Measurements from ENCODE around the gene SLC29A1. TPM values are rescaled to one million over a fixed set of nuclear protein-coding genes. Genes with fewer than 3 reads are reported as not detected.

SLC29A1 gene
- total RNA-seq, 2 experiments from 2014 or later: 32.7 to 33.4 TPM

DNA sequence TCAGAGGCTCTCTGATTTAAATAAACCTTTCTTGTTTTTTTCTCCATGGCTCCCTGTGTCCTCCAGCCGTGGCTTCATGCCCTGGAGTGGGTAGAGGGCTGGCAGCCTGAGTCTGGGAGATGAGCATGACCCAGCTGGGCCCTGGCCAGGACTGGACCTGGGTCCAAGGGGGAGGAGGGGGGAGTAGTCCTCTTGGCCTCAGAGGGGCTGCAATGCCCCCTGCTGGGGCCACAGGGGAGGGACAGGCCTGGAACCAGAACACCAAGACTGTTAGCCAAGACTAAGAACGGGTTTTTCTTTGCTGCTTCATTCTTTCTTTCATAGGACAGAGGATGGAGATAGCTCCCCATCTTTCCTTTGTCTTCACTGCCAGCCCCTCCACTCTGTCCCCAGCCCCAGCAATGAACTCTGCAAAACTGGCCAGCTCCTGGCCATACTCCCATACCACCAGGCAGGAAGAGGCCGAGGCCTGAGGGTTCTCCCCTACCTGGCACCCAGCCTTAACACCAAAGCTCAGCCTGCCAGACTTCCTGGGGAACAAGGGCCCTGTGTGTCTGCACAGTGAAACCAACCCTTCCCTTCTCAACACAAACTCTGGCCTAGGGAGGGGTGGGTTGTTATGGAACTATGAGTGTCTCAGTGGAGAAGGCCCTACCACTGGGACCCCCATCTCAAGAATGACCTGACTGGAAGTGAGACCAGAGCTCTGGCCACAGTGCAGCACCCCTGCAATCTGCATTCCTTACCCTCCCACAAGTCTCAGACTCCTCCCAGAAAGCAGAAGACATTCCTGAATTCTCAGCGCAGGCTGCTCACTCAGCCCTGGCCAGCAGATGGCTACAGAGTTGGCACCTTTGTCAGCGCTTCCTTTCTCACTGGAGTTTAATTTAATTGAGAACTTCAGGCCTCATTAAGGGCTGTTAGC lies 11.0 kb downstream of the SLC29A1 start:
- CTCF ChIA-PET: interaction anchor here (0.8 to 6.0 kb wide), 9 partner anchors 9 to 138 kb away, joined by 3 to 77 read pairs (median 4); partner anchors contain the start of gene SLC29A1
- H3K27me3 Mint-ChIP-seq (ENCODE audit: low read depth): no peaks in the 10 kb centered on the region
- peaks cover 27% of the 10 kb centered on the region for H3K36me3 Mint-ChIP-seq (ENCODE audit: low read depth)
- H3K4me3 Mint-ChIP-seq: no peak overlapping the region
- no peaks in the 10 kb centered on the region for H3K9me3 Mint-ChIP-seq
- H3K27ac Mint-ChIP-seq: no peak overlapping the region
- DNase-seq: peak; percentile 25
- H3K4me1 Mint-ChIP-seq (ENCODE audit: low read depth): peaks cover 13% of the 10 kb centered on the region
- intact Hi-C loops (cut with micrococcal nuclease): loop anchor here (5.0 kb wide), 1 partner anchor 137 kb away; no protein-coding TSS in a partner anchor

- Mint-ChIP-seq H3K36me3 (ENCODE audit: low read depth) (peaks cover 23% of the 10 kb centered on the region), H3K4me1 (ENCODE audit: low read depth) (peaks cover 13% of the 10 kb centered on the region), H3K9me3 (no peaks in the 10 kb centered on the region), H3K4me3 (no peak overlapping the region), H3K27ac (no peak overlapping the region), H3K27me3 (ENCODE audit: low read depth) (no peaks in the 10 kb centered on the region)
- intact Hi-C loops (cut with micrococcal nuclease): loop anchor here (5.0 kb wide), 1 partner anchor 138 kb away; no protein-coding TSS in a partner anchor
- CTCF ChIA-PET: interaction anchor here (0.6 to 6.0 kb wide), 11 partner anchors 10 to 139 kb away, joined by 3 to 77 read pairs (median 4); partner anchors contain the start of gene SLC29A1
- no peak for DNase-seq
These were observed 11.9 kb downstream of the SLC29A1 start for GRCh38 chr6:44235269-44235668.

- no peak overlapping the region for H3K4me3 Mint-ChIP-seq
- no peak overlapping the region for H3K27ac Mint-ChIP-seq
- DNase-seq: no peak
- H3K27me3 Mint-ChIP-seq (ENCODE audit: low read depth): no peaks in the 10 kb centered on the region
- H3K36me3 Mint-ChIP-seq (ENCODE audit: low read depth): peaks cover 17% of the 10 kb centered on the region
- CTCF ChIA-PET: interaction anchor here (0.6 to 6.0 kb wide), 14 partner anchors 8 to 150 kb away, joined by 3 to 77 read pairs (median 4); partner anchors contain the start of gene SLC29A1
- H3K9me3 Mint-ChIP-seq: no peaks in the 10 kb centered on the region
- intact Hi-C loops (cut with micrococcal nuclease): loop anchor here (5.0 kb wide), 1 partner anchor 139 kb away; no protein-coding TSS in a partner anchor
- peaks cover 13% of the 10 kb centered on the region for H3K4me1 Mint-ChIP-seq (ENCODE audit: low read depth)
These were observed 12.6 kb downstream of the SLC29A1 start for GRCh38 chr6:44235891-44236516.

GRCh38 chr6:44237021-44237812 lies 13.8 kb downstream of the SLC29A1 start:
- CTCF ChIA-PET: interaction anchor here (0.5 to 6.0 kb wide), 12 partner anchors 8 to 141 kb away, joined by 3 to 77 read pairs (median 6); partner anchors contain the start of genes HSP90AB1 and SLC29A1
- Mint-ChIP-seq H3K4me3 (peak overlapping the region; percentile 78), H3K4me1 (ENCODE audit: low read depth) (peaks cover 14% of the 10 kb centered on the region), H3K27ac (peak overlapping the region; percentile 87), H3K27me3 (ENCODE audit: low read depth) (no peaks in the 10 kb centered on the region), H3K36me3 (ENCODE audit: low read depth) (peaks cover 10% of the 10 kb centered on the region), H3K9me3 (no peaks in the 10 kb centered on the region)
- peak; percentile 85 for DNase-seq
- intact Hi-C loops (cut with micrococcal nuclease): loop anchor here (1.0 to 5.0 kb wide), 3 partner anchors 9 to 140 kb away; no protein-coding TSS in a partner anchor

DNA sequence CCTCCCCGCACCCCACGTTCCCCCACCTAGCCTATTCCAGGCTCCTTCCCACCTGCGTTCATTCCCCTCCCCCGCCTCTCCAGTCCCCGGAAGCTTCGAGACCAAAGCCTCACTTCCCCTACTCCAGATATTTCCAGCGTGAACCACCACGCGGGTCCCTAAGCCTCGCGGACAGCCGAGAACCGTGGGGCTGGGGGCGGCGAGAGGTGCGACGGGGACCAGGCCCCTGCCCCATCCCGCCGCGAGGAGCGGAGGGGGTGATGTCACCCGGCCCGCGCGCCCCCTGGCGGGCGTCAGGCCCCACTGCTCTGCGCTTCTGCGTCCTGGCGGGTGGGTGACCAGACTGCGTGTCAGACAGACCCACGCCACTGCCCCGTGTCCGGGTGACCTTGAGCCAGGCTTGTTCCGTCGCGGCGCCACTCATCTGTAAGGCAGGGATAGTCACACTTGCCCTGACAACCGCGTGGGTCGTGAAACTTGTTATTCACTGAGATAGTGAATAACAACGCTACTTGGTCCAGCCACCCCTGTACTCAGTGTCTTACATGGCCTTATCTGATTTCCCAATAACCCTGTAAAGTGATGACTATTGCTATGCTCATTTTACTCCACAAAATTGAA lies 14.5 kb downstream of the SLC29A1 start:
- peaks cover 6% of the 10 kb centered on the region for H3K36me3 Mint-ChIP-seq (ENCODE audit: low read depth)
- peaks cover 14% of the 10 kb centered on the region for H3K4me1 Mint-ChIP-seq (ENCODE audit: low read depth)
- no peaks in the 10 kb centered on the region for H3K9me3 Mint-ChIP-seq
- intact Hi-C loops (cut with micrococcal nuclease): loop anchor here (1.0 to 5.0 kb wide), 4 partner anchors 8 to 141 kb away; no protein-coding TSS in a partner anchor
- peak overlapping the region; percentile 78 for H3K4me3 Mint-ChIP-seq
- H3K27me3 Mint-ChIP-seq (ENCODE audit: low read depth): no peaks in the 10 kb centered on the region
- peak; percentile 77 for DNase-seq
- CTCF ChIA-PET: interaction anchor here (0.7 to 6.0 kb wide), 10 partner anchors 8 to 141 kb away, joined by 3 to 77 read pairs (median 6); partner anchors contain the start of genes HSP90AB1 and SLC29A1
- H3K27ac Mint-ChIP-seq: peak overlapping the region; percentile 87

- no peaks in the 10 kb centered on the region for H3K27me3 Mint-ChIP-seq (ENCODE audit: low read depth)
- H3K9me3 Mint-ChIP-seq: no peaks in the 10 kb centered on the region
- intact Hi-C loops (cut with micrococcal nuclease): loop anchor here (1.0 to 5.0 kb wide), 2 partner anchors 67 to 142 kb away; no protein-coding TSS in a partner anchor
- H3K27ac Mint-ChIP-seq: no peak overlapping the region
- no peak for DNase-seq
- peaks cover 14% of the 10 kb centered on the region for H3K4me1 Mint-ChIP-seq (ENCODE audit: low read depth)
- H3K36me3 Mint-ChIP-seq (ENCODE audit: low read depth): peaks cover 4% of the 10 kb centered on the region
- peak overlapping the region; percentile 78 for H3K4me3 Mint-ChIP-seq
- CTCF ChIA-PET: interaction anchor here (0.6 to 6.0 kb wide), 3 partner anchors 12 to 66 kb away, joined by 3 to 77 read pairs (median 14); partner anchors contain the start of gene SLC29A1
These were observed 15.4 kb downstream of the SLC29A1 start for GRCh38 chr6:44238687-44239350.

DNA sequence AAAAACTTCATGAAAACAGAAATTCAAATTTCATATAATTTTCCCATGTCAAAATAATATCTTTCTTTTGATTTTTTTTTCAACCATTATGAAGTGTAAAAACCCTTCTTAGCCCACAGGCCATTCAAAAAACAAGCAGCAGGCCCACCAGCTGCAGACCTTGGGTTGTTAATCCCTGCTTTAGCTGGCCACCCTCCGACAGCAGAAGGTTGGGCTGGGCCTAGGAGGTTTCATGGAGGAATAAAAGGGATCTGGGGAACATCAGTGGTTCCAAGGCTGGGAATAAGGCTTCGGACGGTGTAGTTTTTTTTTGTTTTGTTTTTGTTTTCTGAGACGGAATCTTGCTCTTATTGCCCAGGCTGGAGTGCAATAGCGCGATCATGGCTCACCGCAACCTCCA lies 19.9 kb downstream of the SLC29A1 start:
- Mint-ChIP-seq H3K4me1 (ENCODE audit: low read depth) (peaks cover 16% of the 10 kb centered on the region), H3K9me3 (no peaks in the 10 kb centered on the region), H3K27me3 (ENCODE audit: low read depth) (peaks cover 4% of the 10 kb centered on the region), H3K36me3 (ENCODE audit: low read depth) (peaks cover 15% of the 10 kb centered on the region), H3K4me3 (no peak overlapping the region), H3K27ac (no peak overlapping the region)
- CTCF ChIA-PET: interaction anchor here (0.5 to 8.0 kb wide), 6 partner anchors 9 to 70 kb away, joined by 3 to 66 read pairs (median 6); partner anchors contain the start of gene SLC35B2
- DNase-seq: no peak
- intact Hi-C loops (cut with micrococcal nuclease): no loop called here

- H3K36me3 Mint-ChIP-seq (ENCODE audit: low read depth): peaks cover 36% of the 10 kb centered on the region
- H3K27me3 Mint-ChIP-seq (ENCODE audit: low read depth): peaks cover 4% of the 10 kb centered on the region
- H3K4me1 Mint-ChIP-seq (ENCODE audit: low read depth): peaks cover 34% of the 10 kb centered on the region
- DNase-seq: no peak
- H3K9me3 Mint-ChIP-seq: no peaks in the 10 kb centered on the region
- H3K4me3 Mint-ChIP-seq: peak overlapping the region; percentile 95
- H3K27ac Mint-ChIP-seq: peak overlapping the region; percentile 97
- CTCF ChIA-PET: interaction anchor here (0.6 to 8.0 kb wide), 8 partner anchors 8 to 204 kb away, joined by 3 to 66 read pairs (median 4); partner anchors contain the start of gene SLC35B2
- intact Hi-C loops (cut with micrococcal nuclease): no loop called here
These were observed 22.1 kb downstream of the SLC29A1 start for GRCh38 chr6:44245391-44245911.

GRCh38 chr6:44245912-44246662 lies 22.7 kb downstream of the SLC29A1 start:
- peaks cover 43% of the 10 kb centered on the region for H3K36me3 Mint-ChIP-seq (ENCODE audit: low read depth)

More at GRCh38 chr6:44245912-44246662, 22.7 kb downstream of the SLC29A1 start:
- CTCF ChIA-PET: interaction anchor here (0.6 to 8.0 kb wide), 11 partner anchors 9 to 204 kb away, joined by 3 to 66 read pairs (median 4); partner anchors contain the start of gene SLC35B2
- peaks cover 4% of the 10 kb centered on the region for H3K27me3 Mint-ChIP-seq (ENCODE audit: low read depth)
- peaks cover 40% of the 10 kb centered on the region for H3K4me1 Mint-ChIP-seq (ENCODE audit: low read depth)
- H3K27ac Mint-ChIP-seq: peak overlapping the region; percentile 97
- H3K4me3 Mint-ChIP-seq: peak overlapping the region; percentile 95
- peak; percentile 82 for DNase-seq
- no peaks in the 10 kb centered on the region for H3K9me3 Mint-ChIP-seq
- intact Hi-C loops (cut with micrococcal nuclease): loop anchor here (1.0 kb wide), 5 partner anchors 9 to 617 kb away; partner anchors contain the start of genes GTPBP2 and NFKBIE

All from activated naive CD4-positive, alpha-beta T cell treated with anti-CD3 and anti-CD28 coated beads for 36 hours (primary cell).